Hepatocyte (in vitro differentiated cells): ENCODE data around the gene CEP250. TPM values are rescaled to one million over a fixed set of nuclear protein-coding genes. Genes with fewer than 3 reads are reported as not detected.
A peak's percentile ranks its signal among the peaks of the same experiment; 100 is the strongest.

ENCODE experiments used
- DNase-seq: peaks from one replicate; pipeline ENCODE4 v3.0.0-alpha.2; 2016; ENCODE audit warnings: low spot score
- H2AFZ ChIP-seq: fragments of 200-600 bp; sonication (generic); 2 replicates; pipeline ENCODE4 v1.6.0; 2016; ENCODE audit warnings: antibody characterized with exemption, mild to moderate bottlenecking
- H3K27ac ChIP-seq: fragments of 200-600 bp; sonication (generic); 2 replicates; pipeline ENCODE4 v1.5.1; 2016; ENCODE audit warnings: mild to moderate bottlenecking
- H3K27me3 ChIP-seq: fragments of 200-600 bp; sonication (generic); 2 replicates; pipeline ENCODE4 v1.6.1; 2016
- H3K36me3 ChIP-seq: fragments of 200-600 bp; sonication (generic); replicated peaks from 2 replicates; pipeline ENCODE4 v1.5.1; 2016; ENCODE audit warnings: low read depth; ENCODE audit not compliant: insufficient read depth
- H3K4me1 ChIP-seq: fragments of 200-600 bp; sonication (generic); 2 replicates; pipeline ENCODE4 v1.5.1; 2016; ENCODE audit warnings: mild to moderate bottlenecking, moderate library complexity; ENCODE audit not compliant: insufficient read depth
- H3K4me2 ChIP-seq: fragments of 200-600 bp; sonication (generic); 2 replicates; pipeline ENCODE4 v1.6.0; 2016
- H3K4me3 ChIP-seq: fragments of 200-600 bp; sonication (generic); 2 replicates; pipeline ENCODE4 v1.5.1; 2016; ENCODE audit warnings: mild to moderate bottlenecking
- H3K79me2 ChIP-seq: fragments of 200-600 bp; sonication (generic); 2 replicates; pipeline ENCODE4 v1.6.0; 2017; ENCODE audit warnings: mild to moderate bottlenecking
- H3K9me2 ChIP-seq: fragments of 200-600 bp; sonication (generic); replicated peaks from 2 replicates; pipeline ENCODE4 v1.6.0; 2017; ENCODE audit warnings: mild to moderate bottlenecking; ENCODE audit not compliant: insufficient read depth
- H3K9me3 ChIP-seq: fragments of 200-600 bp; sonication (generic); 2 replicates; pipeline ENCODE4 v1.5.1; 2016; ENCODE audit warnings: low read depth, mild to moderate bottlenecking
- H4K20me1 ChIP-seq: fragments of 200-600 bp; sonication (generic); 2 replicates; pipeline ENCODE4 v1.6.0; 2016; ENCODE audit warnings: mild to moderate bottlenecking; ENCODE audit not compliant: insufficient read depth, poor library complexity, severe bottlenecking
- CTCF ChIP-seq: fragments of 200-600 bp; sonication (generic); IDR thresholded peaks from 2 replicates; pipeline ENCODE4 v1.5.1; 2016; ENCODE audit warnings: antibody characterized with exemption, mild to moderate bottlenecking; ENCODE audit not compliant: poor library complexity
- EZH2 ChIP-seq: fragments of 200-600 bp; sonication (generic); IDR thresholded peaks from 2 replicates; pipeline ENCODE4 v1.6.1; 2016; ENCODE audit warnings: antibody characterized with exemption, mild to moderate bottlenecking, borderline replicate concordance
- EZH2phosphoT487 ChIP-seq: fragments of 200-600 bp; sonication (generic); IDR thresholded peaks from one replicate; pipeline ENCODE4 v1.6.1; 2018; ENCODE audit warnings: antibody characterized with exemption, mild to moderate bottlenecking, low read depth, moderate library complexity; ENCODE audit not compliant: unreplicated experiment, severe bottlenecking
- WGBS: methylation state at CpG from one replicate; pipeline ENCODE4 v1.1.6; 2016; ENCODE audit warnings: low lambda C conversion rate; ENCODE audit errors: missing lambda C conversion rate; 5-methylcytosine and 5-hydroxymethylcytosine counted together
- polyA plus RNA-seq: library from polyadenylated mRNA; unstranded; fragments of >200 nt; fragmentation: Nextera tagmentation; extraction: Ambion mirVana; gene quantifications from 2 replicates; pipeline ENCODE4 v1.2.1, GENCODE V29; 2016
- total RNA-seq: library from RNA; depleted of rRNA; stranded (reverse); fragments of >200 nt; gene quantifications from 2 replicates; pipeline ENCODE4 v1.2.3, GENCODE V29; 2014

The CEP250 gene
- total and polyA plus RNA-seq, 2 experiments from 2014 or later = 12.4 to 18.5 TPM

GRCh38 chr20:35506179-35506578 lies 50.8 kb downstream of the CEP250 start:
- H3K36me3 ChIP-seq = no peaks in the 10 kb centered on the region
- 85% methylated on average over 3 of the region's 3 CpGs for WGBS

GRCh38 chr20:35506872-35507638 lies 51.7 kb downstream of the CEP250 start:
- TF ChIP-seq EZH2phosphoT487 = no peak
- TF ChIP-seq CTCF = no peak
- TF ChIP-seq EZH2 = no peak

More at GRCh38 chr20:35506179-35506578, 50.8 kb downstream of the CEP250 start:
- H3K27me3 ChIP-seq = no peaks in the 10 kb centered on the region
- no peaks in the 10 kb centered on the region for H3K9me3 ChIP-seq
- H2AFZ ChIP-seq = no peak overlapping the region
- no peaks in the 10 kb centered on the region for H4K20me1 ChIP-seq
- TF ChIP-seq EZH2phosphoT487 (no peak), EZH2 (no peak), CTCF (no peak)
- H3K27ac ChIP-seq = no peak overlapping the region
- no peak overlapping the region for H3K4me2 ChIP-seq
- no peaks in the 10 kb centered on the region for H3K9me2 ChIP-seq
- no peak for DNase-seq
- peaks cover 6% of the 10 kb centered on the region for H3K4me1 ChIP-seq
- H3K4me3 ChIP-seq = no peak overlapping the region
- no peaks in the 10 kb centered on the region for H3K79me2 ChIP-seq

GRCh38 chr20:35508493-35509218 lies 53.3 kb downstream of the CEP250 start:
- H3K27me3 ChIP-seq = no peaks in the 10 kb centered on the region
- no peaks in the 10 kb centered on the region for H3K9me2 ChIP-seq
- no peaks in the 10 kb centered on the region for H3K36me3 ChIP-seq
- WGBS = 94% methylated on average over 10 of the region's 10 CpGs
- H3K4me3 ChIP-seq = no peak overlapping the region
- H2AFZ ChIP-seq = no peak overlapping the region
- no peaks in the 10 kb centered on the region for H4K20me1 ChIP-seq
- H3K4me2 ChIP-seq = no peak overlapping the region
- H3K27ac ChIP-seq = no peak overlapping the region
- DNase-seq = no peak
- H3K9me3 ChIP-seq = no peaks in the 10 kb centered on the region
- TF ChIP-seq CTCF (no peak), EZH2 (no peak), EZH2phosphoT487 (no peak)
- H3K4me1 ChIP-seq = peaks cover 6% of the 10 kb centered on the region
- H3K79me2 ChIP-seq = no peaks in the 10 kb centered on the region

More at GRCh38 chr20:35506872-35507638, 51.7 kb downstream of the CEP250 start:
- Histone ChIP-seq H3K4me1 (peaks cover 6% of the 10 kb centered on the region), H3K27ac (peak overlapping the region; percentile 5), H3K4me2 (no peak overlapping the region), H3K36me3 (no peaks in the 10 kb centered on the region), H3K4me3 (no peak overlapping the region), H4K20me1 (no peaks in the 10 kb centered on the region), H3K9me2 (no peaks in the 10 kb centered on the region), H3K27me3 (no peaks in the 10 kb centered on the region), H3K79me2 (no peaks in the 10 kb centered on the region), H2AFZ (no peak overlapping the region), H3K9me3 (no peaks in the 10 kb centered on the region)
- 91% methylated on average over 6 of the region's 6 CpGs for WGBS
- no peak for DNase-seq
